K562 (cell line): ENCODE data around the gene LAPTM5. TPM values are rescaled to one million over a fixed set of nuclear protein-coding genes. Genes with fewer than 3 reads are reported as not detected.

Experiments used
- ATF1 ChIP-seq, 2 experiments: fragments of 450-650 bp in 1 of 2; IDR thresholded peaks; 2 replicates each; pipeline ENCODE4 v1.6.1; 2016; ENCODE audit warnings: missing compliant biosample characterization in 1 of 2, missing genetic modification characterization in 1 of 2
- CCNT2 ChIP-seq: IDR thresholded peaks from 2 replicates; pipeline ENCODE4 v1.6.1; 2011; ENCODE audit warnings: borderline replicate concordance, low read depth, mild to moderate bottlenecking, moderate library complexity, mixed read lengths, low read length; ENCODE audit not compliant: insufficient read length; ENCODE audit errors: extremely low read depth
- HSF4 ChIP-seq: fragments of 250-450 bp; sonication (Bioruptor Pico); IDR thresholded peaks from 2 replicates; pipeline ENCODE4 v2.1.2; 2022; ENCODE audit warnings: mild to moderate bottlenecking, moderate library complexity, borderline replicate concordance
- KAT2B ChIP-seq: IDR thresholded peaks from one replicate; pipeline ENCODE4 v1.6.1; 2012; ENCODE audit warnings: low read depth, mild to moderate bottlenecking, control low read depth, inconsistent platforms, low read length, moderate library complexity
- MIER1 ChIP-seq: fragments of 450-650 bp; IDR thresholded peaks from 2 replicates; pipeline ENCODE4 v1.6.1; 2016; ENCODE audit warnings: antibody characterized with exemption, mild to moderate bottlenecking, low read depth
- RBM17 ChIP-seq: fragments of 200-400 bp; formaldehyde crosslinking; IDR thresholded peaks from 2 replicates; pipeline ENCODE4 v1.6.1; 2017; ENCODE audit warnings: low read depth, mild to moderate bottlenecking, low read length, borderline replicate concordance
- RBM25 ChIP-seq: fragments of 200-400 bp; formaldehyde crosslinking; IDR thresholded peaks from 2 replicates; pipeline ENCODE4 v1.6.1; 2018; ENCODE audit warnings: low read length, low read depth, moderate library complexity; ENCODE audit not compliant: severe bottlenecking
- TAF7 ChIP-seq: fragments of 450-650 bp; IDR thresholded peaks from 2 replicates; pipeline ENCODE4 v1.6.1; 2016; ENCODE audit warnings: missing genetic modification characterization, missing compliant biosample characterization
- TFAM ChIP-seq: fragments of 250-450 bp; sonication (Bioruptor Pico); conservative IDR thresholded peaks from 2 replicates; pipeline ENCODE4 v1.5.0; 2021; ENCODE audit warnings: mild to moderate bottlenecking, moderate library complexity
- ZFX ChIP-seq: sonication (generic); formaldehyde crosslinking; IDR thresholded peaks from 2 replicates; pipeline ENCODE4 v1.8.0; 2022; ENCODE audit warnings: mild to moderate bottlenecking, missing genetic modification reagents, moderate library complexity
- ZNF780A ChIP-seq: fragments of 250-450 bp; sonication (Bioruptor Pico); IDR thresholded peaks from 2 replicates; pipeline ENCODE4 v1.5.0; 2021; ENCODE audit warnings: mild to moderate bottlenecking
- polyA plus RNA-seq, 8 experiments: library from polyadenylated mRNA; depleted of rRNA in 4 of 8; stranded (reverse) in 5 of 8; unstranded in 3 of 8; fragments of >200 nt; fragmentation: Nextera tagmentation in 2 of 8; fragmentation: Illumina TruSeq in 1 of 8; extraction: Ambion mirVana in 2 of 8; extraction: Trizol in 1 of 8; gene quantifications; 2 replicates each; pipeline versions ENCODE4 v1.2.1 to v1.2.3, GENCODE V29; 2011 to 2014; ENCODE audit warnings: inconsistent platforms in 1 of 8, missing spikeins in 1 of 8
- total RNA-seq, 7 experiments: library from RNA; depleted of rRNA in 6 of 7; stranded (reverse); fragments of >200 nt in 6 of 7; fragmentation: Illumina TruSeq in 2 of 7; extraction: Trizol in 2 of 7; gene quantifications; 2 replicates each; pipeline versions ENCODE4 v1.2.1 to v1.2.3, GENCODE V29; 2011 to 2021; ENCODE audit warnings: low replicate concordance in 1 of 7
- TF ChIP-seq, protein P1 (sequence below): sonication (generic); formaldehyde crosslinking; IDR thresholded peaks from 2 replicates; pipeline ENCODE4 v1.8.0; 2022; ENCODE audit warnings: mild to moderate bottlenecking, missing genetic modification reagents, borderline replicate concordance
- TF ChIP-seq, protein P2 (sequence below): IDR thresholded peaks from 2 replicates; pipeline ENCODE4 v1.6.1; 2012; ENCODE audit warnings: low read depth, low read length, improper control_type of control experiment, borderline replicate concordance
- TF ChIP-seq, protein P3 (sequence below): fragments of 450-650 bp; IDR thresholded peaks from 2 replicates; pipeline ENCODE4 v1.6.1; 2016; ENCODE audit warnings: missing biosample characterization, missing genetic modification characterization
- TF ChIP-seq, protein P4 (sequence below): fragments of 450-650 bp; IDR thresholded peaks from 2 replicates; pipeline ENCODE4 v1.6.1; 2018; ENCODE audit not compliant: partially characterized antibody
- TF ChIP-seq, protein P5 (sequence below): fragments of 250-450 bp; sonication (Bioruptor Pico); IDR thresholded peaks from 2 replicates; pipeline ENCODE4 v1.6.1; 2021; ENCODE audit warnings: mild to moderate bottlenecking

The LAPTM5 gene
- total and polyA plus RNA-seq, 9 of the 15 experiments (the other 6 are each of a cell fraction or from before 2014, with no cell fraction given), result 2.4 to 47.3 (median 20.3) TPM

DNA sequence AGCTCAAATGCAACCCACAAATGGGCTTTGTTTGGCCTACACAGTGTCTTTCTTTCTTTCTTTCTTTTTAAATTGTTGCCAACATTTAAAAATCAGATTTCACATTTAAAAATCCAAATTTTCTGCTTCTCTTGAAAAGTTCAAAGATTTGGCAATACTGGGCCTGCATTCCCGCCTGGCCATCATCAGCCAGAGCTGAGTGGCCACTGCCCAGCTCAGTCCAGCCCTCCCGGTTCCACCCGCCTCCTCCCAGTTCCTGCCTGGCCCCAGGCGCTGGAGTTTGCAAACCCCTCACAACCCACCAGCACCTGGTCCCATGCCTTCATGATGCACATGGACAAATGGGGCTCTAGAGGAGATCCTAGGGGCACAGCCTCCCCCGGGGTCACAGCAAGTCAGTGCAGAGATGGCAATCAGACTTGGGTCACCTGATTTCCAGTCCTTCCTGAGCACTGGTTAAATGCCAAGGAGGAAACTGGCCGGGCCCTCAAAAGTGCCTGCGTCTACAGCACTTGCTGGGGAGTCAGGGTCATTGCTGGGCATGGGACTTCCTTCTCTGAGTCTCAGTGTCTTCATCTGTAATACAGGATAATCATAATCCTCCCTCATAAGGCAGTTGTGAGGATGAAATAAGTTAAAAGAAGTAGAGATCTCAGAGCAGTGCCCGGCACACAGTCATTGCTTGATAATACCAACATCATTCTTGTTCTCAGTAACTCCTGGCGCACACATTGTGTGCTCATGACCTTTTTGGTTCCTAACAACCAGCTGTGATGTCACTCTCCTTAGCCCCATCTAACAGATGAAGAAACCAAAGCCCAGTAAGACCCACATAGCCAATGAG lies 41.0 kb upstream of the LAPTM5 start (continued):
- TF ChIP-seq, protein P1, sequence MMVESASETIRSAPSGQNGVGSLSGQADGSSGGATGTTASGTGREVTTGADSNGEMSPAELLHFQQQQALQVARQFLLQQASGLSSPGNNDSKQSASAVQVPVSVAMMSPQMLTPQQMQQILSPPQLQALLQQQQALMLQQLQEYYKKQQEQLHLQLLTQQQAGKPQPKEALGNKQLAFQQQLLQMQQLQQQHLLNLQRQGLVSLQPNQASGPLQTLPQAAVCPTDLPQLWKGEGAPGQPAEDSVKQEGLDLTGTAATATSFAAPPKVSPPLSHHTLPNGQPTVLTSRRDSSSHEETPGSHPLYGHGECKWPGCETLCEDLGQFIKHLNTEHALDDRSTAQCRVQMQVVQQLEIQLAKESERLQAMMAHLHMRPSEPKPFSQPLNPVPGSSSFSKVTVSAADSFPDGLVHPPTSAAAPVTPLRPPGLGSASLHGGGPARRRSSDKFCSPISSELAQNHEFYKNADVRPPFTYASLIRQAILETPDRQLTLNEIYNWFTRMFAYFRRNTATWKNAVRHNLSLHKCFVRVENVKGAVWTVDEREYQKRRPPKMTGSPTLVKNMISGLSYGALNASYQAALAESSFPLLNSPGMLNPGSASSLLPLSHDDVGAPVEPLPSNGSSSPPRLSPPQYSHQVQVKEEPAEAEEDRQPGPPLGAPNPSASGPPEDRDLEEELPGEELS (CRISPR knock-in tag), result no peak
- TF ChIP-seq TAF7 (no peak), KAT2B (no peak), ATF1 (CRISPR knock-in tag; IDR thresholded peaks at IDR 0.05) (no peak), ATF1 (tag; IDR thresholded peaks at IDR 0.05) (0 out of 2 replicates have a peak, but pooled peaks have one; percentile 48), CCNT2 (no peak), TFAM (no peak), MIER1 (no peak), ZFX (CRISPR knock-in tag) (no peak), ZNF780A (CRISPR knock-in tag) (no peak), HSF4 (CRISPR knock-in tag) (no peak), RBM25 (peak; percentile 76), RBM17 (no peak)
- TF ChIP-seq, protein P2, sequence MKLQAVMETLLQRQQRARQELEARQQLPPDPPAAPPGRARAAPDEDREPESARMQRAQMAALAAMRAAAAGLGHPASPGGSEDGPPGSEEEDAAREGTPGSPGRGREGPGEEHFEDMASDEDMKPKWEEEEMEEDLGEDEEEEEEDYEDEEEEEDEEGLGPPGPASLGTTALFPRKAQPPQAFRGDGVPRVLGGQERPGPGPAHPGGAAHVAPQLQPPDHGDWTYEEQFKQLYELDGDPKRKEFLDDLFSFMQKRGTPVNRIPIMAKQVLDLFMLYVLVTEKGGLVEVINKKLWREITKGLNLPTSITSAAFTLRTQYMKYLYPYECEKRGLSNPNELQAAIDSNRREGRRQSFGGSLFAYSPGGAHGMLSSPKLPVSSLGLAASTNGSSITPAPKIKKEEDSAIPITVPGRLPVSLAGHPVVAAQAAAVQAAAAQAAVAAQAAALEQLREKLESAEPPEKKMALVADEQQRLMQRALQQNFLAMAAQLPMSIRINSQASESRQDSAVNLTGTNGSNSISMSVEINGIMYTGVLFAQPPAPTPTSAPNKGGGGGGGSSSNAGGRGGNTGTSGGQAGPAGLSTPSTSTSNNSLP, result no peak
- TF ChIP-seq, protein P3, sequence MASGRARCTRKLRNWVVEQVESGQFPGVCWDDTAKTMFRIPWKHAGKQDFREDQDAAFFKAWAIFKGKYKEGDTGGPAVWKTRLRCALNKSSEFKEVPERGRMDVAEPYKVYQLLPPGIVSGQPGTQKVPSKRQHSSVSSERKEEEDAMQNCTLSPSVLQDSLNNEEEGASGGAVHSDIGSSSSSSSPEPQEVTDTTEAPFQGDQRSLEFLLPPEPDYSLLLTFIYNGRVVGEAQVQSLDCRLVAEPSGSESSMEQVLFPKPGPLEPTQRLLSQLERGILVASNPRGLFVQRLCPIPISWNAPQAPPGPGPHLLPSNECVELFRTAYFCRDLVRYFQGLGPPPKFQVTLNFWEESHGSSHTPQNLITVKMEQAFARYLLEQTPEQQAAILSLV, result no peak
- TF ChIP-seq, protein P4, sequence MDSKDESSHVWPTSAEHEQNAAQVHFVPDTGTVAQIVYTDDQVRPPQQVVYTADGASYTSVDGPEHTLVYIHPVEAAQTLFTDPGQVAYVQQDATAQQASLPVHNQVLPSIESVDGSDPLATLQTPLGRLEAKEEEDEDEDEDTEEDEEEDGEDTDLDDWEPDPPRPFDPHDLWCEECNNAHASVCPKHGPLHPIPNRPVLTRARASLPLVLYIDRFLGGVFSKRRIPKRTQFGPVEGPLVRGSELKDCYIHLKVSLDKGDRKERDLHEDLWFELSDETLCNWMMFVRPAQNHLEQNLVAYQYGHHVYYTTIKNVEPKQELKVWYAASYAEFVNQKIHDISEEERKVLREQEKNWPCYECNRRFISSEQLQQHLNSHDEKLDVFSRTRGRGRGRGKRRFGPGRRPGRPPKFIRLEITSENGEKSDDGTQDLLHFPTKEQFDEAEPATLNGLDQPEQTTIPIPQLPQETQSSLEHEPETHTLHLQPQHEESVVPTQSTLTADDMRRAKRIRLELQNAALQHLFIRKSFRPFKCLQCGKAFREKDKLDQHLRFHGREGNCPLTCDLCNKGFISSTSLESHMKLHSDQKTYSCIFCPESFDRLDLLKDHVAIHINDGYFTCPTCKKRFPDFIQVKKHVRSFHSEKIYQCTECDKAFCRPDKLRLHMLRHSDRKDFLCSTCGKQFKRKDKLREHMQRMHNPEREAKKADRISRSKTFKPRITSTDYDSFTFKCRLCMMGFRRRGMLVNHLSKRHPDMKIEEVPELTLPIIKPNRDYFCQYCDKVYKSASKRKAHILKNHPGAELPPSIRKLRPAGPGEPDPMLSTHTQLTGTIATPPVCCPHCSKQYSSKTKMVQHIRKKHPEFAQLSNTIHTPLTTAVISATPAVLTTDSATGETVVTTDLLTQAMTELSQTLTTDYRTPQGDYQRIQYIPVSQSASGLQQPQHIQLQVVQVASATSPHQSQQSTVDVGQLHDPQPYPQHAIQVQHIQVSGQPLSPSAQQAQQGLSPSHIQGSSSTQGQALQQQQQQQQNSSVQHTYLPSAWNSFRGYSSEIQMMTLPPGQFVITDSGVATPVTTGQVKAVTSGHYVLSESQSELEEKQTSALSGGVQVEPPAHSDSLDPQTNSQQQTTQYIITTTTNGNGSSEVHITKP, result no peak
- TF ChIP-seq, protein P5, sequence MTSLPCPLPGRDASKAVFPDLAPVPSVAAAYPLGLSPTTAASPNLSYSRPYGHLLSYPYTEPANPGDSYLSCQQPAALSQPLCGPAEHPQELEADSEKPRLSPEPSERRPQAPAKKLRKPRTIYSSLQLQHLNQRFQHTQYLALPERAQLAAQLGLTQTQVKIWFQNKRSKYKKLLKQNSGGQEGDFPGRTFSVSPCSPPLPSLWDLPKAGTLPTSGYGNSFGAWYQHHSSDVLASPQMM (CRISPR knock-in tag), result no peak
